GM12878 (cell line): ENCODE data around the gene IFT81. TPM values are rescaled to one million over a fixed set of nuclear protein-coding genes. Genes with fewer than 3 reads are reported as not detected.

Experiments
- ATAC-seq: fragments of 200-7000 bp; cut with Tn5 transposase; 3 replicates; pipeline ENCODE4 v1.9.1; 2020; ENCODE audit warnings: mild to moderate bottlenecking, moderate library complexity
- BruUV-seq: library from RNA; stranded (reverse); fragments of 400-500 nt; replicated peaks from 2 replicates; lab custom pipeline; 2021; lab: Mats Ljungman, UMichigan
- CTCF ChIA-PET: fragments of 300-600 bp; sonication (Branson Sonifier 250); formaldehyde crosslinking; extraction: SDS; loops from one replicate; lab custom pipeline; 2021; ENCODE audit warnings: inconsistent platforms; lab: Yijun Ruan, JAX
- POLR2A ChIA-PET: fragments of 350-600 bp; formaldehyde crosslinking; extraction: SDS; loops from one replicate; lab custom pipeline; 2021; ENCODE audit warnings: inconsistent platforms; lab: Charles Lee
- RAD21 ChIA-PET: fragments of 300-600 bp; sonication (Branson Sonifier 250); formaldehyde crosslinking; loops from one replicate; lab custom pipeline; 2023; ENCODE audit warnings: antibody characterized with exemption; ENCODE audit not compliant: unreplicated experiment; lab: Charles Lee
- SMC1A ChIA-PET: fragments of 300-600 bp; sonication (Branson Sonifier 250); formaldehyde crosslinking; loops from one replicate; lab custom pipeline; 2023; ENCODE audit not compliant: unreplicated experiment, uncharacterized antibody; lab: Charles Lee
- DNase-seq: peaks from one replicate; pipeline ENCODE4 v3.0.0-alpha.2; 2011; ENCODE audit warnings: low read depth, low spot score
- FAIRE-seq: peaks from 3 replicates; lab custom pipeline; 2011; peaks lifted over from hg19 to GRCh38; lab: Jason Lieb, UNC
- H2AFZ ChIP-seq: 2 replicates; pipeline ENCODE4 v1.6.0; 2011; ENCODE audit warnings: low read depth, low read length, control low read depth; ENCODE audit not compliant: control insufficient read depth
- H3K27ac ChIP-seq: 2 replicates; pipeline ENCODE4 v1.5.1; 2011; ENCODE audit warnings: control low read depth; ENCODE audit not compliant: control insufficient read depth, insufficient read depth
- H3K27me3 ChIP-seq, 2 experiments: replicated peaks in 1 of 2; 2 replicates each; pipeline versions ENCODE4 v1.6.0 to v1.6.1; 2011; ENCODE audit warnings: low read length in 1 of 2; ENCODE audit not compliant: control insufficient read depth in 2 of 2, insufficient read depth in 2 of 2
- H3K36me3 ChIP-seq, 2 experiments: 2 replicates each; pipeline ENCODE4 v1.5.1; 2011; ENCODE audit warnings: low read length in 1 of 2; ENCODE audit not compliant: control insufficient read depth in 2 of 2, insufficient read depth in 2 of 2
- H3K4me1 ChIP-seq: 2 replicates; pipeline ENCODE4 v1.6.1; 2011; ENCODE audit warnings: mild to moderate bottlenecking, low read length, moderate library complexity, mixed read lengths; ENCODE audit not compliant: control insufficient read depth, insufficient read depth
- H3K4me2 ChIP-seq: 2 replicates; pipeline ENCODE4 v1.6.0; 2011; ENCODE audit warnings: control low read depth; ENCODE audit not compliant: control insufficient read depth, insufficient read depth
- H3K4me3 ChIP-seq: fragments of 200-600 bp; sonication (generic); 2 replicates; pipeline ENCODE4 v1.5.1; 2016
- H3K79me2 ChIP-seq: 2 replicates; pipeline ENCODE4 v1.6.0; 2011; ENCODE audit warnings: low read length; ENCODE audit not compliant: control insufficient read depth, insufficient read depth
- H3K9ac ChIP-seq: 2 replicates; pipeline ENCODE4 v1.8.0; 2011; ENCODE audit warnings: low read length, control low read depth, mixed read lengths; ENCODE audit not compliant: control insufficient read depth, insufficient read depth
- H3K9me3 ChIP-seq: replicated peaks from 3 replicates; pipeline ENCODE4 v1.5.1; 2011; ENCODE audit warnings: mild to moderate bottlenecking, low read length; ENCODE audit not compliant: control insufficient read depth, insufficient read depth
- H4K20me1 ChIP-seq: 2 replicates; pipeline ENCODE4 v1.6.0; 2011; ENCODE audit not compliant: control insufficient read depth, insufficient read depth
- BHLHE40 ChIP-seq, 2 experiments: fragments of 450-650 bp in 1 of 2; IDR thresholded peaks; 2 replicates each; pipeline ENCODE4 v1.6.1; 2011 to 2017; ENCODE audit warnings: low read depth in 2 of 2, borderline replicate concordance in 1 of 2, improper control_type of control experiment in 1 of 2, low read length in 1 of 2, mild to moderate bottlenecking in 1 of 2
- JUND ChIP-seq: IDR thresholded peaks from 2 replicates; pipeline ENCODE4 v1.6.1; 2012; ENCODE audit warnings: low read depth, mild to moderate bottlenecking, low read length, improper control_type of control experiment, moderate library complexity
- KAT2A ChIP-seq: conservative IDR thresholded peaks from 2 replicates; pipeline ENCODE4 v1.6.1; 2011; ENCODE audit warnings: low read depth, low read length; ENCODE audit not compliant: control insufficient read depth
- KDM1A ChIP-seq: fragments of 200-600 bp; sonication (generic); IDR thresholded peaks from 2 replicates; pipeline ENCODE4 v1.6.1; 2016; ENCODE audit warnings: borderline replicate concordance
- NFXL1 ChIP-seq: fragments of 450-650 bp; IDR thresholded peaks from 2 replicates; pipeline ENCODE4 v1.6.1; 2017; ENCODE audit warnings: antibody characterized with exemption, mild to moderate bottlenecking, borderline replicate concordance
- NFYB ChIP-seq: IDR thresholded peaks from 2 replicates; pipeline ENCODE4 v1.6.1; 2011; ENCODE audit warnings: low read depth, mild to moderate bottlenecking, low read length, improper control_type of control experiment, moderate library complexity; ENCODE audit not compliant: insufficient read depth
- NRF1 ChIP-seq: conservative IDR thresholded peaks from 2 replicates; pipeline ENCODE4 v1.6.1; 2011; ENCODE audit warnings: mild to moderate bottlenecking, low read depth, low read length, improper control_type of control experiment
- WGBS: methylation state at CpG from one replicate; pipeline ENCODE4 v1.1.6; 2016; ENCODE audit warnings: low lambda C conversion rate; ENCODE audit not compliant: insufficient replicate concordance, insufficient coverage; ENCODE audit errors: missing lambda C conversion rate; 5-methylcytosine and 5-hydroxymethylcytosine counted together
- in situ Hi-C: fragments of 300-500 bp; cut with MboI; formaldehyde crosslinking; loops from 9 replicates; pipeline ENCODE4 v1.14.3; 2018; ENCODE audit warnings: mixed read lengths
- intact Hi-C: fragments of 100-400 bp; cut with micrococcal nuclease; formaldehyde crosslinking; loops from one replicate; pipeline ENCODE4 v1.14.2; 2022; ENCODE audit not compliant: unreplicated experiment
- polyA plus RNA-seq, 11 experiments: library from polyadenylated mRNA; depleted of rRNA in 4 of 11; unstranded in 6 of 11; stranded (reverse) in 5 of 11; fragments of >200 nt; fragmentation: Nextera tagmentation in 4 of 11; fragmentation: Illumina TruSeq in 1 of 11; extraction: Ambion mirVana in 4 of 11; extraction: Trizol in 1 of 11; gene quantifications; 1 replicate in 1 of 11; 2 replicates in 10 of 11; pipeline versions ENCODE4 v1.2.1 to v1.2.3, GENCODE V29; 2011 to 2016; ENCODE audit warnings: inconsistent platforms in 2 of 11, missing spikeins in 2 of 11, low read depth in 1 of 11
- total RNA-seq, 4 experiments: library from RNA; depleted of rRNA in 3 of 4; stranded (reverse); fragments of >200 nt in 3 of 4; fragmentation: Illumina TruSeq in 1 of 4; extraction: Trizol in 1 of 4; gene quantifications; 2 replicates each; pipeline versions ENCODE4 v1.2.1 to v1.2.3, GENCODE V29; 2013 to 2021
- TF ChIP-seq, protein P1 (sequence below), 3 experiments: IDR thresholded peaks in 2 of 3; conservative IDR thresholded peaks in 1 of 3; 2 replicates each; pipeline ENCODE4 v1.5.1; 2011; ENCODE audit warnings: low read depth in 3 of 3, low read length in 3 of 3, mild to moderate bottlenecking in 3 of 3, control low read depth in 2 of 3, moderate library complexity in 2 of 3, inconsistent platforms in 1 of 3, mixed read lengths in 1 of 3; ENCODE audit not compliant: control insufficient read depth in 2 of 3, insufficient read depth in 1 of 3; ENCODE audit errors: extremely low read depth in 1 of 3

Gene IFT81
- total and polyA plus RNA-seq, 10 of the 15 experiments (the other 5 are each of a cell fraction or from before 2014, with no cell fraction given): 4.1 to 9.9 (median 5.6) TPM

- Histone ChIP-seq H3K36me3 (no peaks in the 10 kb centered on the region), H3K27me3 (peaks cover 0 to 3% of the 10 kb centered on the region in 2 experiments; a peak in 1 of 4 replicates), H3K9me3 (no peaks in the 10 kb centered on the region), H2AFZ (no peak overlapping the region), H3K4me3 (no peak overlapping the region), H4K20me1 (no peaks in the 10 kb centered on the region), H3K27ac (no peak overlapping the region), H3K9ac (no peak overlapping the region), H3K79me2 (no peaks in the 10 kb centered on the region), H3K4me1 (no peaks in the 10 kb centered on the region), H3K4me2 (no peak overlapping the region)
- TF ChIP-seq NRF1 (no peak), BHLHE40 (IDR thresholded peaks at IDR 0.05; ENCODE audit: borderline replicate concordance in 1 of 2, low read depth in 2 of 2, low read length in 1 of 2) (no peak)
- WGBS: 71% methylated on average over 5 of the region's 5 CpGs
- RAD21 ChIA-PET: no interaction called here
- FAIRE-seq (no peak), ATAC-seq (no peak), DNase-seq (no peak)
- SMC1A ChIA-PET: interaction anchor here (1.9 kb wide), 1 partner anchor 9 kb away, joined by 10 read pairs; no protein-coding TSS in a partner anchor
- in situ Hi-C loops: no loop called here
- BruUV-seq: no TSS peak
- intact Hi-C loops: no loop called here
- POLR2A ChIA-PET: no interaction called here
- CTCF ChIA-PET: interaction anchor here (0.9 to 1.4 kb wide), 4 partner anchors 10 to 46 kb away, joined by 3 to 7 read pairs (median 4); no protein-coding TSS in a partner anchor
Measured at GRCh38 chr12:110088936-110089335, 35.2 kb upstream of the IFT81 start.

- no TSS peak for BruUV-seq
- intact Hi-C loops (no loop called here), in situ Hi-C loops (no loop called here)
- ChIA-PET SMC1A (interaction anchor here (1.1 to 1.9 kb wide), 3 partner anchors 11 to 66 kb away, joined by 3 to 10 read pairs (median 3); no protein-coding TSS in a partner anchor), RAD21 (no interaction called here), CTCF (interaction anchor here (1.4 to 1.9 kb wide), 3 partner anchors 9 to 16 kb away, joined by 3 to 7 read pairs (median 6); no protein-coding TSS in a partner anchor), POLR2A (interaction anchor here (1.3 kb wide), 1 partner anchor 11 kb away, joined by 4 read pairs; no protein-coding TSS in a partner anchor)
- Histone ChIP-seq H3K27ac (no peak overlapping the region), H3K27me3 (peaks cover 0 to 3% of the 10 kb centered on the region in 2 experiments; a peak in 1 of 4 replicates), H3K36me3 (no peaks in the 10 kb centered on the region), H3K79me2 (no peaks in the 10 kb centered on the region), H3K4me1 (no peaks in the 10 kb centered on the region), H3K4me2 (no peak overlapping the region), H2AFZ (no peak overlapping the region), H3K4me3 (no peak overlapping the region), H3K9me3 (no peaks in the 10 kb centered on the region), H4K20me1 (no peaks in the 10 kb centered on the region), H3K9ac (no peak overlapping the region)
- WGBS: 22% methylated on average over 8 of the region's 8 CpGs
- no peak for ATAC-seq
- no peak for FAIRE-seq
- DNase-seq: no peak
- TF ChIP-seq, protein P1, sequence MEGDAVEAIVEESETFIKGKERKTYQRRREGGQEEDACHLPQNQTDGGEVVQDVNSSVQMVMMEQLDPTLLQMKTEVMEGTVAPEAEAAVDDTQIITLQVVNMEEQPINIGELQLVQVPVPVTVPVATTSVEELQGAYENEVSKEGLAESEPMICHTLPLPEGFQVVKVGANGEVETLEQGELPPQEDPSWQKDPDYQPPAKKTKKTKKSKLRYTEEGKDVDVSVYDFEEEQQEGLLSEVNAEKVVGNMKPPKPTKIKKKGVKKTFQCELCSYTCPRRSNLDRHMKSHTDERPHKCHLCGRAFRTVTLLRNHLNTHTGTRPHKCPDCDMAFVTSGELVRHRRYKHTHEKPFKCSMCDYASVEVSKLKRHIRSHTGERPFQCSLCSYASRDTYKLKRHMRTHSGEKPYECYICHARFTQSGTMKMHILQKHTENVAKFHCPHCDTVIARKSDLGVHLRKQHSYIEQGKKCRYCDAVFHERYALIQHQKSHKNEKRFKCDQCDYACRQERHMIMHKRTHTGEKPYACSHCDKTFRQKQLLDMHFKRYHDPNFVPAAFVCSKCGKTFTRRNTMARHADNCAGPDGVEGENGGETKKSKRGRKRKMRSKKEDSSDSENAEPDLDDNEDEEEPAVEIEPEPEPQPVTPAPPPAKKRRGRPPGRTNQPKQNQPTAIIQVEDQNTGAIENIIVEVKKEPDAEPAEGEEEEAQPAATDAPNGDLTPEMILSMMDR (IDR thresholded peaks at IDR 0.05 in 2 of 3, conservative IDR thresholded peaks at IDR 0.05 in 1 of 3; ENCODE audit: control insufficient read depth in 2 of 3, extremely low read depth in 1 of 3, insufficient read depth in 1 of 3, low read depth in 3 of 3, low read length in 3 of 3): peak in 1 of 3 experiments; percentile 26; a peak in 2 of 6 replicates
- TF ChIP-seq JUND (no peak), NFXL1 (no peak), NFYB (0 out of 2 replicates have a peak, but pooled peaks have one; percentile 25), KAT2A (no peak), KDM1A (no peak)
Measured at GRCh38 chr12:110090266-110091135, 33.7 kb upstream of the IFT81 start.
